Stimulated activated CD4-positive, alpha-beta T cell treated with anti-CD3 and anti-CD28 coated beads, Interleukin-4, amount 100 ng/mL, for 24 hours (primary cell): Measurements from ENCODE around the gene ATRN.
"Not testable (repeated sequence)": the region's sequence is repeated elsewhere in the genome, so short reads cannot be mapped to it uniquely, and the experiment has no call there.

Experiments used
- DNase-seq: peaks from one replicate; pipeline ENCODE4 v3.0.0-alpha.2; 2020

The ATRN gene

DNA sequence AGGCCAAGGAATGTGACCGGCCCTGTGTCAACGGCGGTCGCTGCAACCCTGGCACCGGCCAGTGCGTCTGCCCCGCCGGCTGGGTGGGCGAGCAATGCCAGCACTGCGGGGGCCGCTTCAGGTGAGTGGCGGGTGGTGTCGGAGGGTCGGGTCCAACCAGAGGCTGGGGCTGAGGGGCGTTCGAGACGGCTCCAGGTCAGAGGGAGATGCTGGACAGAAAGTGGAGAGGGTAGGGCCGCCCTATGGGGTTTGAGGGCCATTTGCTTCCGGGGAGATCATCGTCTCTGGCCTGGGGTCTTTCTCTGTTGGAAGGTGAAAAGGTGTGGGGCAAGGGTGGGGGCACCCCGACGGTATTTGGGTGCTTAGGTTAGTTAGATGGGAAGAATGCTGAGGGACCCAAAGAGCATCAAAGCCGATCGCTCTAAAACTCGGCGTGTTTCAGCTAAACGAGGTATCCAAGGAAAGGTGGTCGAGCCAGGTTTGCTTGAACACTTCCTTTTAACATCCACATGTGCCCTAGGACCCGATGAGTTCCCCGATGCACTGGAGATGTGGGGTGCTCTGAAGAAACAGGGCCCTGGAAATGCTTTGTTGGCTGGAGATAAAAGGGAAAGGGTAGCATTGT, 691 bp downstream of the ATRN start:
- DNase-seq = no peak

GRCh38 chr20:3472105-3472504, 1.3 kb downstream of the ATRN start:
- DNase-seq = no peak

GRCh38 chr20:3473324-3473723, 2.5 kb downstream of the ATRN start:
- no peak for DNase-seq

DNA sequence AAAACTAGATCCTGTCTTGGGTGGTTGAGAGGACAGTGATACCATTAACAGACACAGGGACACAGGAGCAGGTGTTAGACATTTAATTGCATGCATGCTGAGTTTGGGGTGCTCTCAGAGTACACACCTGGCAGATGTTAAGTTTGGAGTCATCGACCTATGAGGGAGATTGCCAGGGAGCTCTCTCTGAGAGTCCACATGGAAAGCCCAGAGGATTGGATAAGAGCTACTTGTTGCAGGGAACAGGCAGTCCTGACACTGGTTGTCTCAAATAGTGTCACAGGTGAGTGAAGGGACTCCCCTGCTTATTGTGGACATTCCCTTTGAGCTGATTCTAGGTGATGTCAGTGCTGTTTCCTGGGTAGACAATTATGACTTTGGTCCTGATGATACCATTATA, 3.1 kb downstream of the ATRN start:
- DNase-seq = no peak

DNA sequence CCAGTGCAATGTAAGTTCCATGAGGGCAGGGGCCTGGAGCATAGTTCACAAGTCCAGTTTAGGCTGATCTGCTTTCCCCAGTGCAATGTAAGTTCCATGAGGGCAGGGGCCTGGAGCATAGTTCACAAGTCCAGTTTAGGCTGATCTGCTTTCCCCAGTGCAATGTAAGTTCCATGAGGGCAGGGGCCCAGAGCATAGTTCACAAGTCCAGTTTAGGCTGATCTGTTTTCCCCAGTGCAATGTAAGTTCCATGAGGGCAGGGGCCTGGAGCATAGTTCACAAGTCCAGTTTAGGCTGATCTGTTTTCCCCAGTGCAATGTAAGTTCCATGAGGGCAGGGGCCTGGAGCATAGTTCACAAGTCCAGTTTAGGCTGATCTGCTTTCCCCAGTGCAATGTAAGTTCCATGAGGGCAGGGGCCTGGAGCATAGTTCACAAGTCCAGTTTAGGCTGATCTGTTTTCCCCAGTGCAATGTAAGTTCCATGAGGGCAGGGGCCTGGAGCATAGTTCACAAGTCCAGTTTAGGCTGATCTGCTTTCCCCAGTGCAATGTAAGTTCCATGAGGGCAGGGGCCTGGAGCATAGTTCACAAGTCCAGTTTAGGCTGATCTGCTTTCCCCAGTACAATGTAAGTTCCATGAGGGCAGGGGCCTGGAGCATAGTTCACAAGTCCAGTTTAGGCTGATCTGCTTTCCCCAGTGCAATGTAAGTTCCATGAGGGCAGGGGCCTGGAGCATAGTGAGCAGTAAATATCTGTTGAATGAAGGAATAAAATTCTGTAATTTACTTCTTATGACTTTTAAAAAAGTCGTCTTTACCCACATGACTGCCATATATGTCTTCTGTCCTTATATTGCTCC, 6.4 kb downstream of the ATRN start:
- not testable (repeated sequence) for DNase-seq

GRCh38 chr20:3477861-3478544, 7.2 kb downstream of the ATRN start:
- no peak for DNase-seq

DNA sequence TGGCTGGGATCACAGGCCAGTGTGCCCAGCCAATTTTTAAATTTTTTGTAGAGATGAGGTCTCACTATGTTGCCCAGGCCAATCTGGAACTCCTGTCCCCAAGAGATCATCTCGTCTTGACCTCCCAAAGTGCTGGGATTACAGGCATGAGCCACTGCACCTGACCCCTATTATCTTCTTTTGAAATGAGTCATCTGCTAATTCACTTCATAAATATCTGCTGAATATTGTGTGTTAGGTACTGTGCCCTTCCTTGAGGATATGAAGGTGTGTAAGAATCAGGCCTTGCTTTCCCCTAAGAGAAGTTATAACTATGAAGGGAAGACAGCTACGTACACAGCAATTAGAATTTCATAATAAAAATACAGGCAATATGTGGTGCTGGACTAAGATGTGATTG, 8.2 kb downstream of the ATRN start:
- DNase-seq = no peak

- DNase-seq = no peak
Measured at GRCh38 chr20:3479759-3480615, 9.2 kb downstream of the ATRN start.

DNA sequence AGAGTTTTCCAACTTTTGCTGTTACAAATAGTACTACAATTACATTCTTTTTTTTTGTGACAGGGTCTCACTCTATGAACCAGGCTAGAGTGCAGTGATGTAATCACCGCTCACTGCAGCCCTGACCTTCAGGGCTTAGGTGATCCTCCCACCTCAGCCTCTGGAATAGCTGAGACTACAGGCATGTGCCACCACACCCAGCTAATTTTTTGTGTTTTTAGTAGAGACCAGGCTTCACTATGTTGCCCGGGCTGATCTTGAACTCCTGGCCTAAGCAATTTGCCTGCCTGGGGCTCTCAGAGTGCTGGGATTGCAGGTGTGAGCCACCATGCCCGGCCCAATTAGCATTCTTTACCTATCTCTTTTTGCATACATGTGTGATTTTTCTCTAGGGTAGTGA, 12.5 kb downstream of the ATRN start:
- DNase-seq = no peak

GRCh38 chr20:3483784-3484183, 13.0 kb downstream of the ATRN start:
- no peak for DNase-seq

DNA sequence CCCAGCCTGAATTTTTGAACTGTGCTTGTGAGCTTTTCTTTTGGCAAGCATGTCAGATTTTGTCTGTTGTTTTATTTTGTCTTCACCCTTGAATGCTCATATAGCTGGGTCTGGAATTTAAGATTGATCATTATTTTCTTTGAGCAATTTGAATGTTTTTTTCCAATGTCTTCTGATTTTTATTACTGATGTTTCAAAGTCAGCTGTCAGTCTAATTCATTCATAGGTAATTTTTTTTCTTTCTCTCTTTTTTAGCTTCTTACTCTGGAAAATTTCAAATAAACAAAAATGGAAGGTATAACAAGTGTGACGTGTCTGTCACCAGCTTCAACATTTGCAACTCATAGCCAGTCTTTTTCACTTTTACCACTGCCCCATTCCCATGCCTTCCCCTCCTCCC, 15.1 kb downstream of the ATRN start:
- no peak for DNase-seq

- no peak for DNase-seq
Measured at GRCh38 chr20:3486850-3487249, 16.0 kb downstream of the ATRN start.

DNA sequence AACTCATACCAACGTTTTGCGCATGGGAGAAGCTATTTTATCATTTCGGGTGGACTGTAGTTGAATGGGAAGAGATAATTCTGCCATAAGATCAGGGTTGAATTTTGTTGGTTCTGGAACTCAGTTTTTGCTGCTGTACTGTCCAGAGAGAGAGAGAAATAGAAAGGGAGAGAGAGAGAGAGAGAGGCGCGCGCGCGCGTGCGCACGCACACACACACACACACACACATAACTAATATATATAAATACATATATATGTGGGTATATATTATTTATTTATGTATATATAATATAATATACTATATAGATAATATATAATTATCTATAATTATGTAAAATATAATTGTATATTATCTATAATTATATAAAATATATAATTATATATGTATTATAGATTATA, 21.9 kb downstream of the ATRN start:
- DNase-seq = no peak

GRCh38 chr20:3494218-3494617, 23.4 kb downstream of the ATRN start:
- DNase-seq = no peak

GRCh38 chr20:3502878-3503277, 32.1 kb downstream of the ATRN start:
- no peak for DNase-seq

- no peak for DNase-seq
Measured at GRCh38 chr20:3505148-3505547, 34.3 kb downstream of the ATRN start.

DNA sequence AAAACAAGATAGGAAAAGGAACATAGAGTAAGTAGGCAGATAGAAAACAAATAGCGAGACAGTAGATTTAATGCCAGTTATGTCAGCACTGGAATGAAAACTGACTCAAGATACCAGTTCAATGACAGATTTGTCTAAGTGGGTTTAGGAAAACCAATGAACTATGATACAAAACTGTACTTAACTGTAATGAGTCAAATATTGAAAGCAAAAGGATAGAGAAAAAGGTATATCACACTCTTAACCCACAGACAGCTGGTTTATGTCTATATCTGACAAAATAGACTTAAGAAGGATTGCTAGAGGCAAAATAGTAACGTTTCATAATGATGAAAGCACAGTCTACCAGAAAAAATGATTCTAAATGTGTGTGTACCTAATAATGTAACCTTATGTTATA, 38.2 kb downstream of the ATRN start:
- no peak for DNase-seq

DNA sequence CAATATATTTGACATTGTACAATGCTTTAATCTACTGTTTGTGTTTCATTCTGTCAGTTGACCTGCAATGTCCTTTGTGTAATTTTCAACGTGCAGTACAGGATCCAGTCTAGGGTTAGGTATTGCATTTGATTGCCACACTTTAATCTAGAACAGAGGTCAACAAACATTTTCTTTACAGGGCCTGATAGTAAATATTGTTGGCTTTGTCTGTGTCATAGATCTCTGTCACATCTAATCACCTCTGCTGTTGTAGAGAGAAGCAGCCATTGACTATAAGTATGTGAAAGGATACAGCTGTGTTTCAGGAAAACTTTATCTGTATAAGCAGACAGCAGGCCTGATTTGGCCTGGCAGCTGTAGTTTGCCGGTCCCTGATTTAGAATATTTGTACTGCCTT, 39.3 kb downstream of the ATRN start:
- no peak for DNase-seq

GRCh38 chr20:3512239-3512638, 41.4 kb downstream of the ATRN start:
- DNase-seq = not testable (repeated sequence)

DNA sequence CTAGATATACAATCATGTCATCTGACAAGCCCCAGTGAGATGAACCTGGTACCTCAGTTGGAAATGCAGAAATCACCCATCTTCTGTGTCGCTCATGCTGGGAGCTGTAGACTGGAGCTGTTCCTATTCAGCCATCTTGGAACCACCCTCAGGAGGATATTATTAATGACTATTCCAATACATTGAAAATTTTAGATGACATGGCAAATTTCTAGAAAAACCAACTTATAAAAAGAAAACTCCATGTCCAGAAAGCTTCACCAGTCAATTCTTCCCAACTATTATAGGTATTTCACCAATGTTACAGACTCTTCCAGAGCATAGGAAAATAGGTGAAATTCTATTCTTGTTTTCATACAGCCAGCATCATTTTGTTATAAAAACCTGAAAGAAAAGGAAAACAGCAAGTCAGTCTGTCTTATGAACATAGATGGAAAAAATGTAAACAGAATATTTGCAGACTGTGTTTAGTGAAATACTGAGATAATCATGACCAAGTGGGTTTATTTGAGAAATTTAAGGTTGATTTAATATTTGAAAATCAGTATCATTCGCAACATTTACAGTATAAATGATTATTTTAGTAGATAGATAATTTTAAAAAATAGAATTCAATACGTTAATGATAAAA, 43.3 kb downstream of the ATRN start:
- no peak for DNase-seq

GRCh38 chr20:3515379-3516170, 44.8 kb downstream of the ATRN start:
- no peak for DNase-seq
